ENCODE measurements around the gene KCNK16. TPM values are rescaled to one million over a fixed set of nuclear protein-coding genes. Genes with fewer than 3 reads are reported as not detected.

KCNK16 gene
- total RNA-seq, 4 donors from 2014 or later: 0.88 TPM; not detected in 3

DNA sequence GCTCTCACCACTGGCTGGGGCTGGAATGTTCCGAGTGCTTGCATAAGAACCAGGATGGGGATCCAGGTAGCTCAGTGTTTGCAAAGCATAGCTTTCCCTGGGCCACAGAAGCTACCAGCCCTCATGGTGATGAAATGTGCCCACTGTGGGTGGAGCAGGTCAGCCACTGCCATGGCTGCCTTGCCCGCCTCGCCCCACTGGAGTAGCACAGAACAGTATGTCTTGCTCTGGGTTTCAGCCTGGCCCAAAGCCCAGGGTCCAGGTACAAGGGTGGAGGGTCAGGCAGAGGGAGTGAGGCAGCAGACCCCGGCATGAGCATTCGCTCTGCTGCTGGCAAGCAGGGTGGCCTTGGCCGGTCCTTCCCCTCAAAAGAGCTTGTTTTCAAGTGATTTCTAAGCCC lies 43.0 kb downstream of the KCNK16 start:
- H3K9me3 ChIP-seq: no peaks in the 10 kb centered on the region
- no peaks in the 10 kb centered on the region for H3K27me3 ChIP-seq
- H3K27ac ChIP-seq: no peak overlapping the region
- 67 to 84% methylated on average over 6 of the region's 6 CpGs for WGBS, 2 donors
- peak in 1 of 2 donors; percentile 23 for DNase-seq
- intact Hi-C loops (cut with DNase I): no loop called here
- no peaks in the 10 kb centered on the region for H3K36me3 ChIP-seq
- peaks cover 4 to 16% of the 10 kb centered on the region in 2 donors for H3K4me1 ChIP-seq
- no peak overlapping the region for H3K4me3 ChIP-seq (replicated peaks in 1 of 3)
- no peak for TF ChIP-seq POLR2A (IDR thresholded peaks at IDR 0.05)
- TF ChIP-seq, protein P1, sequence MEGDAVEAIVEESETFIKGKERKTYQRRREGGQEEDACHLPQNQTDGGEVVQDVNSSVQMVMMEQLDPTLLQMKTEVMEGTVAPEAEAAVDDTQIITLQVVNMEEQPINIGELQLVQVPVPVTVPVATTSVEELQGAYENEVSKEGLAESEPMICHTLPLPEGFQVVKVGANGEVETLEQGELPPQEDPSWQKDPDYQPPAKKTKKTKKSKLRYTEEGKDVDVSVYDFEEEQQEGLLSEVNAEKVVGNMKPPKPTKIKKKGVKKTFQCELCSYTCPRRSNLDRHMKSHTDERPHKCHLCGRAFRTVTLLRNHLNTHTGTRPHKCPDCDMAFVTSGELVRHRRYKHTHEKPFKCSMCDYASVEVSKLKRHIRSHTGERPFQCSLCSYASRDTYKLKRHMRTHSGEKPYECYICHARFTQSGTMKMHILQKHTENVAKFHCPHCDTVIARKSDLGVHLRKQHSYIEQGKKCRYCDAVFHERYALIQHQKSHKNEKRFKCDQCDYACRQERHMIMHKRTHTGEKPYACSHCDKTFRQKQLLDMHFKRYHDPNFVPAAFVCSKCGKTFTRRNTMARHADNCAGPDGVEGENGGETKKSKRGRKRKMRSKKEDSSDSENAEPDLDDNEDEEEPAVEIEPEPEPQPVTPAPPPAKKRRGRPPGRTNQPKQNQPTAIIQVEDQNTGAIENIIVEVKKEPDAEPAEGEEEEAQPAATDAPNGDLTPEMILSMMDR (IDR thresholded peaks at IDR 0.05): no peak

DNA sequence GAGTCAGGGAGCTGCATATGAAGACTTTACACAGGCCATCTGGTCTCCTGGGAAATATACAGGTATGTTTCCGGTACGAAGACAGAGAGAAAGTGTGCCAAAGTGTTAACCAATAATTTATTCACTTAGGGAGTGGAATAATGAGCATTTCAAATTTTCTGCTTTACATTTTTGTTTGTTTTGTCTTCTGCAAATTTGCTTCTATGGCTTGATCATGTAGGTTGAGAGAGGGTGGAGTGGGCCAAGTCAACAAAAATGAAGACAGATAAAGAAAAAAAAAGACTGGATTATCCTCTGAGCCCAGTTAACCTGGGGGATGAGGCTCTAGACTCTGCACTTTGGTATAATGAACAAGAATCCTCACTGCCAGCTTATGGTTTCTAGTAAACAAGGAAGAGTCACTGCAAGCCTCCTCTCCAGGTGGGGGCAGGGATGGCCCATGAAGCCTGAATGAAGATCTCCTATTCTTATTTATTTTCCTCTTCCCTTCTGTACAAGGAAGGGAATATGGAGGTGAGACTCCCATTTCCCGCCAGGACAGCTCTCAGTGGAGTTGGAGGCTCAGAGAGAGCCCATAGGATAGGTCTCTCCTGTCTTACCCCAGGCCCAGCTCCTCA lies 46.0 kb downstream of the KCNK16 start:
- intact Hi-C loops (cut with DNase I): no loop called here
- no peak overlapping the region for H3K27ac ChIP-seq
- H3K36me3 ChIP-seq: no peaks in the 10 kb centered on the region
- WGBS, 2 donors: 95 to 97% methylated on average over 3 of the region's 3 CpGs
- no peaks in the 10 kb centered on the region for H3K9me3 ChIP-seq
- TF ChIP-seq, protein P1 (IDR thresholded peaks at IDR 0.05): no peak
- TF ChIP-seq POLR2A (IDR thresholded peaks at IDR 0.05): no peak
- no peak for DNase-seq
- H3K27me3 ChIP-seq: no peaks in the 10 kb centered on the region
- H3K4me1 ChIP-seq: peaks cover 14 to 29% of the 10 kb centered on the region in 2 donors
- no peak overlapping the region for H3K4me3 ChIP-seq (replicated peaks in 1 of 3)

DNA sequence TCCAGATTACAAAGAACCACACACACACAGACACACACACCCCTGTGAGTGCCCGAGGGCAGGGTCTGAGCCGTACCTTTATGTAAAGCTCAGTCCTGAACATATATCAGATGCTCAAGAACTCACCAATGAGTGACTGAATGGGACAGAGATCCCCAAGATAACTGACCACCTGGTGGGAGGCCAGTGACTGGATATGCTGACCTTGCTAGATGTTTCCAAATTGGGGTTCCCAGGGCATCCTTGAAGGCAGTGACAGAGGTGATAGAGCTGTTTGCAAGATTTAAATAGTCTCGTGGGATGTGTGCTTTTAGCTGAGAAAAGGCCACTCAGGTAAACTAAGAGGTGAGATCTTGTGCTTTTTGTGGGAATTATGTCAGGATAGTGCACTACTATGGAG lies 47.6 kb downstream of the KCNK16 start:
- 79 to 80% methylated on average over 3 of the region's 3 CpGs for WGBS, 2 donors

DNA sequence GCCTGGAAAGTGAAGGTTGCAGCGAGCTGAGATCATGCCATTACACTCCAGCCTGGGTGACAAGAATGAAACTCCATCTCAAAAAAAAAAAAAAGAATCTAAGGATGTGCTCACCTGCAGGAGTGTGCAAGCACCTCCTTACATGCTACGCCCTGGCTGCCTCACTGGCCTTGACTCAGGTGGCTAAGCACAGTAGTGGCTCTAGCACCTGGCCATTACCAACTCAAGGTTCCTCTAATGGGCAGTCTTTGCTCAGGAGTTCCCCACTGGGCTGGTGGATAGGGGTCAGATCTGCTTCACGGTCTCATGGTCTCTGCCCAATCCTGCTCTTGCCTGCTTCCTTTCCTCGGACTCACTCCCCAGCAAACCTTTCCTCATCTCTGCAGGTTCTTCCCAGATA lies 48.0 kb downstream of the KCNK16 start:
- peak overlapping the region in 2 of 3 donors; percentile 39 to 45 for H3K27ac ChIP-seq
- H3K9me3 ChIP-seq: no peaks in the 10 kb centered on the region
- TF ChIP-seq, protein P1 (IDR thresholded peaks at IDR 0.05): no peak
- TF ChIP-seq POLR2A (IDR thresholded peaks at IDR 0.05): no peak
- no peaks in the 10 kb centered on the region for H3K27me3 ChIP-seq
- intact Hi-C loops (cut with DNase I): no loop called here
- no peak overlapping the region for H3K4me3 ChIP-seq (replicated peaks in 1 of 3)
- WGBS, 2 donors: 26 to 35% methylated on average over 4 of the region's 4 CpGs
- H3K4me1 ChIP-seq: peaks cover 14 to 19% of the 10 kb centered on the region in 2 donors
- no peaks in the 10 kb centered on the region for H3K36me3 ChIP-seq
- DNase-seq: peak; percentile 83 to 86

More for the DNA sequence above, 47.6 kb downstream of the KCNK16 start:
- H3K36me3 ChIP-seq: no peaks in the 10 kb centered on the region
- intact Hi-C loops (cut with DNase I): no loop called here
- H3K4me1 ChIP-seq: peaks cover 14 to 21% of the 10 kb centered on the region in 2 donors
- H3K27me3 ChIP-seq: no peaks in the 10 kb centered on the region
- H3K9me3 ChIP-seq: no peaks in the 10 kb centered on the region
- TF ChIP-seq, protein P1 (IDR thresholded peaks at IDR 0.05): no peak
- TF ChIP-seq POLR2A (IDR thresholded peaks at IDR 0.05): no peak
- H3K4me3 ChIP-seq (replicated peaks in 1 of 3): no peak overlapping the region
- DNase-seq: no peak
- peak overlapping the region in 2 of 3 donors; percentile 39 to 45 for H3K27ac ChIP-seq

DNA sequence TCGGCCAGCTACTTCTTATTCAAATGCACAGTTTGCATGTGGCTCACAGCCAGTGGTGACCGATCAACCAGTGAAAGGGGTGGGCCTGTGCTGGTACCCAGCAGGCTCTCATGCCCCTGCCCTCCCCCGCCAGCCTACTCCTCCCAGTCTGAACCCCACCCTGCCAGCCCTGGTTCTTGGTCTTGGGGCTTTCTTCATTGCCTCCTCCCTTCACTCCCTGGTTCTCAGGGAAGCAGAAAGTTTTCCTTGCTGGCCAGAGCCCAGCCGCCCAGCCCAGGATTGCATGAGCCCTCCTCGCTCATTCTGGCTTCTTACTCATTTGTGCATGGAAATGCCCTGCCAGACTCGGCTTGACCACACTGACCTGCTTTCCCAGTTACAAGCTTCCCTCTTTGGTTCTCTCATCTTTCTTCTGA lies 49.1 kb downstream of the KCNK16 start:
- intact Hi-C loops (cut with DNase I): no loop called here
- DNase-seq: peak; percentile 90 to 93
- H3K4me1 ChIP-seq: peaks cover 14 to 18% of the 10 kb centered on the region in 2 donors
- H3K27me3 ChIP-seq: no peaks in the 10 kb centered on the region
- TF ChIP-seq, protein P1 (IDR thresholded peaks at IDR 0.05): no peak
- no peak for TF ChIP-seq POLR2A (IDR thresholded peaks at IDR 0.05)
- no peaks in the 10 kb centered on the region for H3K36me3 ChIP-seq
- WGBS, 2 donors: 25 to 34% methylated on average over 6 of the region's 6 CpGs
- peak overlapping the region in 1 of 3 donors; percentile 28 for H3K27ac ChIP-seq
- no peak overlapping the region for H3K4me3 ChIP-seq (replicated peaks in 1 of 3)
- no peaks in the 10 kb centered on the region for H3K9me3 ChIP-seq
